Coronary artery (tissue), 2 donors: ENCODE results near the gene KCTD1.

Source experiments
- DNase-seq: peaks from one replicate; pipeline ENCODE4 v3.0.0-alpha.2; 2017; ENCODE audit warnings: low spot score
- H3K27ac ChIP-seq, 2 donors: fragments of 200-600 bp; sonication (generic); one replicate each; pipeline ENCODE4 v1.5.1; 2016 to 2019
- H3K4me3 ChIP-seq: fragments of 200-600 bp; sonication (generic); 2 replicates; pipeline ENCODE4 v1.5.1; 2016; ENCODE audit warnings: mild to moderate bottlenecking, moderate library complexity
- TF ChIP-seq, protein P1 (sequence below): fragments of 200-600 bp; sonication (generic); IDR thresholded peaks from one replicate; pipeline ENCODE4 v1.5.1; 2019; ENCODE audit warnings: antibody characterized with exemption

The KCTD1 gene

DNA sequence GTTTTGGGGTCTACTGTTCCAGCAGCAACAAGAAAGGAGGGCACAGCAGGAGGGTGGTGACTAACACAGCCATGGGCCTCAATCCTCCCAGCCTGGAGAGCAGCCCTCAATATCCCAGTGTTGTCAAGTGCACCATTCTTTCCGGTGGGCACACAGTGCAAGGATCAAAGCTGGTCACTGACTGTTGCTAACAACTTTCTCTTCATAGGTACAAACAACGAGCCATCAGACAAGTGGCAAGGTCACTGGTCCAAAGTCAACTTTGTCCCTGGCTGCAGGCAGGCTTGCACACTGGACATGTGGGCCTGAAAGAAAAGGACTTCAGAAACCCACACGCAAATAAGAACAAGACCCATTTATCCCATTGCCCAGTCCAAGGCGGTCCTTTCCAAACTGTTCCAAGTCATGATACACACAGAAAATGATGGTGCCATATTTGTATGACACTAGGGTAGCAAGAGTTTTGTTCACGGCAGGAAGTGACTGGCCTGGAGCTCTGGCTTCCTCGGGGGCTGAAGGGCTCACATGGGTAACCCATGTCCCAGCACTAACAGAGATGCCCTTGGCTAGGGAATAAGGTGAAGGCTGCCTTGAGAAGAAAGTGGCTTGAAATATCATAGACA lies 57.0 kb downstream of the KCTD1 start:
- TF ChIP-seq, protein P1, sequence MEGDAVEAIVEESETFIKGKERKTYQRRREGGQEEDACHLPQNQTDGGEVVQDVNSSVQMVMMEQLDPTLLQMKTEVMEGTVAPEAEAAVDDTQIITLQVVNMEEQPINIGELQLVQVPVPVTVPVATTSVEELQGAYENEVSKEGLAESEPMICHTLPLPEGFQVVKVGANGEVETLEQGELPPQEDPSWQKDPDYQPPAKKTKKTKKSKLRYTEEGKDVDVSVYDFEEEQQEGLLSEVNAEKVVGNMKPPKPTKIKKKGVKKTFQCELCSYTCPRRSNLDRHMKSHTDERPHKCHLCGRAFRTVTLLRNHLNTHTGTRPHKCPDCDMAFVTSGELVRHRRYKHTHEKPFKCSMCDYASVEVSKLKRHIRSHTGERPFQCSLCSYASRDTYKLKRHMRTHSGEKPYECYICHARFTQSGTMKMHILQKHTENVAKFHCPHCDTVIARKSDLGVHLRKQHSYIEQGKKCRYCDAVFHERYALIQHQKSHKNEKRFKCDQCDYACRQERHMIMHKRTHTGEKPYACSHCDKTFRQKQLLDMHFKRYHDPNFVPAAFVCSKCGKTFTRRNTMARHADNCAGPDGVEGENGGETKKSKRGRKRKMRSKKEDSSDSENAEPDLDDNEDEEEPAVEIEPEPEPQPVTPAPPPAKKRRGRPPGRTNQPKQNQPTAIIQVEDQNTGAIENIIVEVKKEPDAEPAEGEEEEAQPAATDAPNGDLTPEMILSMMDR: no peak
- Histone ChIP-seq H3K27ac (no peak overlapping the region), H3K4me3 (no peak overlapping the region)
- no peak for DNase-seq

DNA sequence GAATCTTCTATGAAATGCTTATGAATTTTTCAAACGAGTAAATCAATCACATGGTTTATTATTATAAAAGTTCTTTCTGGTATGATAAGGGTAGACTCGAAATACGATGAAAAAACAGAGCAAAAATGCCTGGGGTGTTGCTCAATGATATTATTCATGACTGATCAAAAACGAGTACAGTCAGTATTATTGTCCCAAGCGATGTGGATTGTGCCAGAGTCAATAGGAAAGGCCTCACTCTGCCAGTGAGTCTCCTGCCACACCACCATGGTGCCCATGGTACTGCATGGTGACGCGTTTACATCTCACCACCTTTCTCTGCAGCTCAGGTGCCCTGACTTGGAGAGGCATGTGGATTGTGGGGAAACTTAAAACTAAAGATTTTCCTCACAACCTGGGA lies 58.5 kb downstream of the KCTD1 start:
- TF ChIP-seq, protein P1: no peak
- Histone ChIP-seq H3K4me3 (no peak overlapping the region), H3K27ac (no peak overlapping the region)
- DNase-seq: no peak

DNA sequence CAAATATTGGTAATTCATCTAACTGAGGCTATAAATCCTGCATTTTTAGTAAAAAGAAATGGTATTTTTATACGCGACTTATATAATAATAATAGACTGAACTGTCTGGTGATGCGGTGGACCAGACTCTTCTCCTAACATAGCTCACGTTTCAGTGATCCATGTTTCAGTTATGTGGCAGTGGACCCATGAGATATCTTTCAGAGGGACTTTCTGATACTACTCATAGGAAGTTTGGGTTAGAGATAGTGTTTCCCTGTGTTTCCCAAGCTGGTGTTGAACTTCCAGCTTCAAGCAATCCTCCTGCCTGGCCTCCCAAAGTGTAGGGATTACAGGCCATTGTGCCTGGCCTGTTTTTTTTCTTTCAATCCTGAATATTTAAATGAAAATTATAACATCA lies 59.2 kb downstream of the KCTD1 start:
- Histone ChIP-seq H3K27ac (no peak overlapping the region), H3K4me3 (no peak overlapping the region)
- TF ChIP-seq, protein P1: no peak
- no peak for DNase-seq

DNA sequence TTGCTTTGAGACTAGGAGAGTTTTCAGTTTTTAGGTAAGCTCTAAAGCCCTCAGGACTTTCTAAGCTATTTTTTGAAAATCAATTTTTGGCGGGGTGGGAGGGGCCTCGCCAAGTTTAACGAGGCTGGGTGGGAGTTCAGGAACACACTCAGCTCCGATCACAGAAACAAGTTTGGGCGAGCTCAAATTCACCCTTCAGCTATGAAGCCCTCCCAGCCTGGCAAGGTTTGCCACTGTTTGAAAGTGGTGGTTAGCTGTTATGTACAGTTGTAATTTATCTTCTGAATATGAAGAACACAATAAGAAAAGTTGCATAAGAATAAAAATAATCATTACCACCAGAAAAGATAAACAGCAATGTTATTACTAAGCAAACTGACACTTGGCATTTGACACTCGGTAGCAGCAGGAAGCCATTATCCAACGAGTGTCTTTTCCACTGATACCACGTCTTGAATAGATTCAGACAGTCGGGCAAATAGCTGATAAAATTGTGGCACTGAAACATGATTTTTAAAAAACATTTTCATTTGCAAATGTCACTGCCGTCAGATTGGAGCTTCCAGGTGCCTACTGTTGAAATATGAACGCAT lies 59.8 kb downstream of the KCTD1 start:
- TF ChIP-seq, protein P1: no peak
- no peak for DNase-seq
- H3K27ac ChIP-seq: no peak overlapping the region
- no peak overlapping the region for H3K4me3 ChIP-seq

DNA sequence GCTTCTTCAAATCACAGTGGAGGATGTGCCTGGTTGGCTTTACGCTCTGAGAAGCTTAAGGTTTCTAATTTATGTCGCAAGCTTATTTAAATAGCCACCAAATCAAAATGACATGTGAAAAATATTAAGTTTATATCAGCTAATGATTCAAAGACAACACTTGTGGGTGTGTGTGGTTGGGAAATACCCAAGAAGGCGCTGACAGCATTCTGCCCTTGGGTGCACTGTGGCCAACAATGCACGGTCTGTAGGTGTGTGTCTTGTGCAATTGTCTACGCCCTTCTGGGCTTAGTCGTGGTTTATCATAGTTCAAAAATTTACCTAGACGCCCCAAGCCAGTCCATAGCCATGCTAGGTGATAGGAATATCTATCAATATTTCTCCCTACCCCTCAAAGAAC lies 60.9 kb downstream of the KCTD1 start:
- Histone ChIP-seq H3K4me3 (no peak overlapping the region), H3K27ac (no peak overlapping the region)
- no peak for DNase-seq
- TF ChIP-seq, protein P1: no peak

DNA sequence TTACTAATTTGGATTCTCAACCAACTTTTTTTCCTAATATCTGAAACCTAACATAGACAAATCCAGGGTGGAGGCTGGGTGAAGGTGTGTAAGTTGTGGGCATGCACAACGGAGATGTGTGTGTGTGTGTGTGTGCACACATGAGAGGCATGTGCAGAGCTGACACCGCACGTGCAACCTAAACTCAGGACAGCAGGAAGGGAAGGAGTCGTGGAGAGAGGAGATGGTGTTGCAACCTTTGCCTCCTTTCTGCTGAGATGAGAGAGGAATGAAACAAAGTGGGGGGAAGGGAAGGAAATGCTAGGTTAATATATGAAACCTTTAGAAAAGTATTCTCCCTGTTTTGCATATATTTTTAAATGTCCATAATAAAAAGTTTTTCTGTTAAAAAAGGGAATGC lies 64.7 kb downstream of the KCTD1 start:
- no peak overlapping the region for H3K4me3 ChIP-seq
- TF ChIP-seq, protein P1: no peak

DNA sequence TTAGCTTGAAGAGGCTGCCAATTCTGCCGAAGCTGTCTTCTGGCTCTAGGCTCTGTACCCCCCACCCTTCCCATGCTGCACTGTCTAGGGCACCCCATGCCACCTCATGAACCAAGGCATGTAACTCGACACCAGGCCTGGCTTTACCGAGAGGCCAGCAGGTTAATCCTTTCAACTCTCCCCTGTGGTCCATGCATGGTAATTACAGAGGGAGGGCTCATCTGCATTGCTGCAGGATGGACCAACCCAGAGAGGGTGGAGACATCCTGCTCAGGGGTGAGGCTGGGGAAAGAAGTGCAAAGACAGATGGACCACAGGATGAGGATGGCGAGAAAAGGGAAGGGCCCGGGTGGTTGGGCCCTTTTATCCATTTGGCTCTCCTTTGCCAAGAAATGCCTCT lies 65.8 kb downstream of the KCTD1 start:
- DNase-seq: no peak
- TF ChIP-seq, protein P1: no peak
- H3K27ac ChIP-seq: no peak overlapping the region
- H3K4me3 ChIP-seq: no peak overlapping the region

More for the DNA sequence above, 64.7 kb downstream of the KCTD1 start:
- DNase-seq: no peak
- H3K27ac ChIP-seq: no peak overlapping the region
